ENCODE data around the gene HEPACAM2.

Gene HEPACAM2

DNA sequence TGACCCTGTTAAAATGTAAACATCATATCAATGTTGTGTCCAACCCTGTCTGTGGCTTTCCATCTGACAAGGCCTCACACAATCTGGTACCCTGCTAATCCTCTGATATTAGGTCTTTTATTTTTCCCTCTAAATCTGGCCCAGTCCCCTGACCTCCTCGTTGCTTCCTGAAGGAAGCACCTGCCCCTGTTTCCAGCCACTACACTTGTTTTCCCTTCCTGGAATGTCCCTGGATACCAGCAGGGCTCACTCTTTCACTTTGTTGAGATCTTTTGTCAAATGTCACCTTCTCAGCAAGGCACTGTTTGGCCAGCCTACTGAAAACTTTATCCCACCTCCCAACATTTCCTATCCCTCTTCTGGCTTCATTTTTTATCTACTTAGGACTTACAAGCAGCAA is 80.2 kb downstream of the HEPACAM2 start:
- no peak for DNase-seq

DNA sequence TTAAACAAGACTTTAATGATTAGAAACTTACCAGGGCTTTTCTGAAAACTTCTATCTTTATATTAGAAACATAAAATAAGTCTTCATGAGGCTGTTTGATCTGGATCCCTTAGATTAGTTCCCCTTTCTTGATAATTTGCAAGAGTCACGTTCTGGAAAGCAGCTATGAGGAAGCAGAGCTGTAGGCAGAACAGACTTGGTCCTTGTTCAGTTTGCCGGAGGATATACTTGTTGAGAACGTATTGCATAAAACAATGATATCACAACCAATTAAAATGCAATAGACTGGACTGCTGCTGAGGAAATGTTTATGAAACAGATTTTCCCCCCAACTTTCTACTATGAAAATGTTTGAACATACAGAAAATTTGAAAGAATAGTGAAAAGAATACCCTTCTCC is 80.9 kb downstream of the HEPACAM2 start:
- DNase-seq = no peak

DNA sequence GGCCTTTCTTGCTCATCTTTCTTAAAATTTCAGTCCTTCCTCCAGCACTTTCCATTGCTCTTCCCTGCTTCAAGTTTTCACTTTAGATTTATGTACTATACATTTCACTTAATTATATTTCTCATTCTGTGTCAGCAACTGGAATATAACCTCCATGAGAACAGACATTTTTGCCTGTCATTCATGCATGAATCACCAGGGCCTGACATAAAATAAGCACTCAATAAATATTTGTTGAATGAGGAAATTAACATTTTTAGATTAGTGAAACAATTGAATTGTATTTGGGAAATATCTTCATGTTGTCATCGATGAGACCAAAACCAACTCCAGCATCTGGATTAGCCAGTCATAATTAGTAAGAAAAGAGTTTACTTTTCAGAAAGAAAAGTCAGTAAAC is 84.1 kb downstream of the HEPACAM2 start:
- no peak for DNase-seq

DNA sequence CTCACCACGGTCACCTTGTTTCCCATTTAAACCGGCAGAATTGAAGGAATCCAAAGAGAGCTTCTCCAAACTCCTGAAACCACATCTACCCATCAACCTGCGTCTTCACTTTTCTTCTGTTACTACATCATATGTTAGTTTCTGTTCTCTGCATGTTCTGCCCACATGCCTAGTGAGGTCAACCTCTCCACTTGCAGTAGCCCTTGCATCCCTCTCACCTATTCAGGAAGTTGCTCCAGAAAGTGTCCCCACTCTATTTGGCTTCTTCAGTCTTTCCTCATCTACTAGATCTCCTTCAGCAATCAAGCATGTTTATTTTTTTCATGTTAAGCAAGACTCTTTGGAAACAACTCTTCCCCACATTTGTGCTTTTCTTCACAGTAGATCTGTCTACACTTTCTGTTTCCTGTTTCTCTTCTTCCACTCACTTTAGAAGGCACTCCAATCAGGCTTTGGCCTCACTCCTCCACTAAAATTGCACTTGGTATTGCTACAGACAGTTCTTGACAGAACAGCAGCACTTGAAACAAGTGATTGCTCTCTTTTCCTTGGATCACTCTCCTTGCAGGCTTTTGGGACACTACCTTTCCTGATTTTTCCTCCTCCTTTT is 85.6 kb downstream of the HEPACAM2 start:
- DNase-seq = no peak

DNA sequence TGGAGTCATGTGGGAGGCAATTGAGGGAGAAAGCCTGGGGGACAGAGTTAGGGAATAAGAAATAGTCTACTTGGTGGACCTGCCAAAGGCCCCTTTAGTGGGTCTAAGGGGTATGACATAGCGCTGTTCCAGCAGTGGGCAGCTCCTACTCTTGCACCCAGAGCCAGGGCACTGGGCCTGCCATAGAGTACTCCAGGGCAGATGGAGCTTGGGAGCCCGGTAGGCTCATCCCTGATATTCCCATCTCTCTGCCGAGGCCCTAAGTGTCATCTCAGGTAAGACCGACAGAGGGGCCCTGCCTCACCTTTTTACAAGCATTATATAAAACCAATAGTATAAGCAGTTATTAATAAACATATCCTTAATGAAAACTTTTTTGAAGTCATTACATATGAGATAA is 87.7 kb downstream of the HEPACAM2 start:
- no peak for DNase-seq

Data from NCI-H1436 (cell line).